GM15510 (cell line): ENCODE measurements around the gene SYT2.

Experiments
- POLR2A ChIP-seq: IDR thresholded peaks from 3 replicates; pipeline ENCODE4 v1.6.1; 2011; ENCODE audit warnings: borderline replicate concordance; ENCODE audit not compliant: insufficient read length; ENCODE audit errors: extremely low read depth

The SYT2 gene

GRCh38 chr1:202622388-202622787, 87.9 kb downstream of the SYT2 start:
- TF ChIP-seq POLR2A = no peak

GRCh38 chr1:202621446-202621845, 88.8 kb downstream of the SYT2 start:
- TF ChIP-seq POLR2A = no peak

- no peak for TF ChIP-seq POLR2A
These were observed 90.7 kb downstream of the SYT2 start for GRCh38 chr1:202619505-202619904.

GRCh38 chr1:202616355-202616915, 93.8 kb downstream of the SYT2 start:
- no peak for TF ChIP-seq POLR2A

- no peak for TF ChIP-seq POLR2A
These were observed 94.5 kb downstream of the SYT2 start for GRCh38 chr1:202615501-202616354.

- no peak for TF ChIP-seq POLR2A
These were observed 96.7 kb downstream of the SYT2 start for GRCh38 chr1:202613571-202613970.

- no peak for TF ChIP-seq POLR2A
These were observed 104.7 kb downstream of the SYT2 start for GRCh38 chr1:202605515-202605914.

GRCh38 chr1:202603435-202603834, 106.8 kb downstream of the SYT2 start:
- TF ChIP-seq POLR2A = no peak

- no peak for TF ChIP-seq POLR2A
These were observed 109.7 kb downstream of the SYT2 start for GRCh38 chr1:202600432-202601041.

GRCh38 chr1:202599669-202600431, 110.4 kb downstream of the SYT2 start:
- TF ChIP-seq POLR2A = no peak

- TF ChIP-seq POLR2A = no peak
These were observed 113.0 kb downstream of the SYT2 start for GRCh38 chr1:202597090-202597761.

- no peak for TF ChIP-seq POLR2A
These were observed 113.6 kb downstream of the SYT2 start for GRCh38 chr1:202596638-202597037.

- no peak for TF ChIP-seq POLR2A
These were observed 116.4 kb downstream of the SYT2 start for GRCh38 chr1:202593845-202594244.

GRCh38 chr1:202592146-202592545, 118.1 kb downstream of the SYT2 start:
- TF ChIP-seq POLR2A = no peak

GRCh38 chr1:202591515-202591914, 118.7 kb downstream of the SYT2 start:
- TF ChIP-seq POLR2A = no peak

- no peak for TF ChIP-seq POLR2A
These were observed 119.3 kb downstream of the SYT2 start for GRCh38 chr1:202590975-202591411.
